Measurements from ENCODE around the gene GALNT4.

The GALNT4 gene

GRCh38 chr12:89524541-89525304, at the start of gene GALNT4:
GALNT4 (minus strand) TSS chr12:89524796; CDS start chr12:89524549, 247 bp downstream.
- DNase-seq (ENCODE audit: low spot score): peak; percentile 96

- no peak for DNase-seq (ENCODE audit: low spot score)
These were observed 48.6 kb upstream of the GALNT4 start for GRCh38 chr12:89573051-89573810.

GRCh38 chr12:89571491-89572195, 47.0 kb upstream of the GALNT4 start:
- DNase-seq (ENCODE audit: low spot score): peak; percentile 7

GRCh38 chr12:89568484-89568883, 43.9 kb upstream of the GALNT4 start:
- DNase-seq (ENCODE audit: low spot score): no peak

GRCh38 chr12:89567691-89568239, 43.2 kb upstream of the GALNT4 start:
- no peak for DNase-seq (ENCODE audit: low spot score)

GRCh38 chr12:89566615-89567014, 42.0 kb upstream of the GALNT4 start:
- no peak for DNase-seq (ENCODE audit: low spot score)

GRCh38 chr12:89565002-89565401, 40.4 kb upstream of the GALNT4 start:
- no peak for DNase-seq (ENCODE audit: low spot score)

GRCh38 chr12:89559753-89560152, 35.2 kb upstream of the GALNT4 start:
- DNase-seq (ENCODE audit: low spot score): no peak

GRCh38 chr12:89556976-89557375, 32.4 kb upstream of the GALNT4 start:
- no peak for DNase-seq (ENCODE audit: low spot score)

- no peak for DNase-seq (ENCODE audit: low spot score)
These were observed 27.8 kb upstream of the GALNT4 start for GRCh38 chr12:89552376-89552775.

GRCh38 chr12:89551747-89552146, 27.2 kb upstream of the GALNT4 start:
- no peak for DNase-seq (ENCODE audit: low spot score)

GRCh38 chr12:89547101-89547500, 22.5 kb upstream of the GALNT4 start:
- no peak for DNase-seq (ENCODE audit: low spot score)

GRCh38 chr12:89546151-89546550, 21.6 kb upstream of the GALNT4 start:
- DNase-seq (ENCODE audit: low spot score): no peak

- no peak for DNase-seq (ENCODE audit: low spot score)
These were observed 20.1 kb upstream of the GALNT4 start for GRCh38 chr12:89544681-89545184.

- no peak for DNase-seq (ENCODE audit: low spot score)
These were observed 19.4 kb upstream of the GALNT4 start for GRCh38 chr12:89544022-89544421.

- peak; percentile 43 for DNase-seq (ENCODE audit: low spot score)
These were observed 18.5 kb upstream of the GALNT4 start for GRCh38 chr12:89542912-89543592.

- DNase-seq (ENCODE audit: low spot score): no peak
These were observed 17.6 kb upstream of the GALNT4 start for GRCh38 chr12:89542236-89542635.

GRCh38 chr12:89540586-89540985, 16.0 kb upstream of the GALNT4 start:
- DNase-seq (ENCODE audit: low spot score): no peak

GRCh38 chr12:89539426-89540223, 15.0 kb upstream of the GALNT4 start:
- no peak for DNase-seq (ENCODE audit: low spot score)

GRCh38 chr12:89538897-89539296, 14.3 kb upstream of the GALNT4 start:
- DNase-seq (ENCODE audit: low spot score): no peak

GRCh38 chr12:89537389-89537788, 12.8 kb upstream of the GALNT4 start:
- no peak for DNase-seq (ENCODE audit: low spot score)
